Retinal pigment epithelial cell (primary cell): Measurements from ENCODE around the gene LOXHD1.

Experiments
- DNase-seq: peaks from one replicate; pipeline ENCODE4 v3.0.0-alpha.2; 2010; ENCODE audit warnings: low read depth
- H3K4me3 ChIP-seq: 2 replicates; pipeline ENCODE4 v1.5.1; 2011; ENCODE audit warnings: mild to moderate bottlenecking, low read length, control low read depth, moderate library complexity
- TF ChIP-seq, protein P1 (sequence below): conservative IDR thresholded peaks from 2 replicates; pipeline ENCODE4 v1.5.1; 2011; ENCODE audit warnings: low read depth, low read length, control low read depth, inconsistent platforms

The LOXHD1 gene, protein sequence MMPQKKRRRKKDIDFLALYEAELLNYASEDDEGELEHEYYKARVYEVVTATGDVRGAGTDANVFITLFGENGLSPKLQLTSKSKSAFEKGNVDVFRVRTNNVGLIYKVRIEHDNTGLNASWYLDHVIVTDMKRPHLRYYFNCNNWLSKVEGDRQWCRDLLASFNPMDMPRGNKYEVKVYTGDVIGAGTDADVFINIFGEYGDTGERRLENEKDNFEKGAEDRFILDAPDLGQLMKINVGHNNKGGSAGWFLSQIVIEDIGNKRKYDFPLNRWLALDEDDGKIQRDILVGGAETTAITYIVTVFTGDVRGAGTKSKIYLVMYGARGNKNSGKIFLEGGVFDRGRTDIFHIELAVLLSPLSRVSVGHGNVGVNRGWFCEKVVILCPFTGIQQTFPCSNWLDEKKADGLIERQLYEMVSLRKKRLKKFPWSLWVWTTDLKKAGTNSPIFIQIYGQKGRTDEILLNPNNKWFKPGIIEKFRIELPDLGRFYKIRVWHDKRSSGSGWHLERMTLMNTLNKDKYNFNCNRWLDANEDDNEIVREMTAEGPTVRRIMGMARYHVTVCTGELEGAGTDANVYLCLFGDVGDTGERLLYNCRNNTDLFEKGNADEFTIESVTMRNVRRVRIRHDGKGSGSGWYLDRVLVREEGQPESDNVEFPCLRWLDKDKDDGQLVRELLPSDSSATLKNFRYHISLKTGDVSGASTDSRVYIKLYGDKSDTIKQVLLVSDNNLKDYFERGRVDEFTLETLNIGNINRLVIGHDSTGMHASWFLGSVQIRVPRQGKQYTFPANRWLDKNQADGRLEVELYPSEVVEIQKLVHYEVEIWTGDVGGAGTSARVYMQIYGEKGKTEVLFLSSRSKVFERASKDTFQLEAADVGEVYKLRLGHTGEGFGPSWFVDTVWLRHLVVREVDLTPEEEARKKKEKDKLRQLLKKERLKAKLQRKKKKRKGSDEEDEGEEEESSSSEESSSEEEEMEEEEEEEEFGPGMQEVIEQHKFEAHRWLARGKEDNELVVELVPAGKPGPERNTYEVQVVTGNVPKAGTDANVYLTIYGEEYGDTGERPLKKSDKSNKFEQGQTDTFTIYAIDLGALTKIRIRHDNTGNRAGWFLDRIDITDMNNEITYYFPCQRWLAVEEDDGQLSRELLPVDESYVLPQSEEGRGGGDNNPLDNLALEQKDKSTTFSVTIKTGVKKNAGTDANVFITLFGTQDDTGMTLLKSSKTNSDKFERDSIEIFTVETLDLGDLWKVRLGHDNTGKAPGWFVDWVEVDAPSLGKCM (N-terminal part only)

DNA sequence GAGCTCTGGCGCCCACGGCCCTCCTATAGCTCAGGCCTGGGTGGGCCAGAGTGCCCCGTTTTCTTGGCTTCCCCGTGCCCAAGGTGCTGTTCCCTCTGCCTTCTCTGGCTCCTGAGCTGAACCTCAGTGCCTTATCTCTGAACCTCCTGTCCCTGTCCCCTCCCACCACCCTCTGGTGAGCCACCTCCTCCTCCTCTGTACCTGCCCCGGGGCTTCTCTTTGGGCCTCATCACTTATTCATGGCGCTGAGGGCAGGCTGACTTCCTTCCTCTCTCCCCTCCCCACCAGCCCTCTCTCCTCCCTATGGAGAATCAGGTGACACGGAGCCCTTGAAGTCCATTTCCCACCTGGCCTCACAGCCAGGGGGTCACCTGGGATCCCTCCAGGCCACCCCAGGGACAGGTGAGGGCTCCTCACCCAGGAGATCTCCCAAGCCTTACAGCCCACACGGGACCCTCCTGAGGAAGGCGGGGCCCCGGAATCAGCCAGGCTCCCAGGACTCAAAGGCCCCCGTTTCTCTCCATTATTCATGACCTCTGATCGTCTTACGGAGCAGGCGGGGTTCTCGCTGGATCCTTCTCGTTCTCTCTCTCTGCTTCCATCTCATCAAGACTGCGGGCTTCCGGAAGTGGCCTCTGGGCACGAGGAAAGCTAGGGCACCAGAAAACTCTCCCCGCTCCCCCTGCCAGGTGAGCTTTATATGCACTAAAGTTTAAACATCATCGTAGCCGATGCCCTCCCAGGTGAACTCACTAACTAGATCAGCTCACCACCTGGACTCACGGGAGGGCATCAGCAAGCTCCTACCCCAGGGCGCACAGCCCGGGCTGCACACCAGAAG, at the start of gene LOXHD1:
TSS of gene LOXHD1 (minus strand) at position 106 of the 841 bp plus-strand sequence. CDS start 187 bp downstream, outside the sequence.
- no peak within 1 kb of the TSS for H3K4me3 ChIP-seq
- DNase-seq = no peak
- TF ChIP-seq, protein P1, sequence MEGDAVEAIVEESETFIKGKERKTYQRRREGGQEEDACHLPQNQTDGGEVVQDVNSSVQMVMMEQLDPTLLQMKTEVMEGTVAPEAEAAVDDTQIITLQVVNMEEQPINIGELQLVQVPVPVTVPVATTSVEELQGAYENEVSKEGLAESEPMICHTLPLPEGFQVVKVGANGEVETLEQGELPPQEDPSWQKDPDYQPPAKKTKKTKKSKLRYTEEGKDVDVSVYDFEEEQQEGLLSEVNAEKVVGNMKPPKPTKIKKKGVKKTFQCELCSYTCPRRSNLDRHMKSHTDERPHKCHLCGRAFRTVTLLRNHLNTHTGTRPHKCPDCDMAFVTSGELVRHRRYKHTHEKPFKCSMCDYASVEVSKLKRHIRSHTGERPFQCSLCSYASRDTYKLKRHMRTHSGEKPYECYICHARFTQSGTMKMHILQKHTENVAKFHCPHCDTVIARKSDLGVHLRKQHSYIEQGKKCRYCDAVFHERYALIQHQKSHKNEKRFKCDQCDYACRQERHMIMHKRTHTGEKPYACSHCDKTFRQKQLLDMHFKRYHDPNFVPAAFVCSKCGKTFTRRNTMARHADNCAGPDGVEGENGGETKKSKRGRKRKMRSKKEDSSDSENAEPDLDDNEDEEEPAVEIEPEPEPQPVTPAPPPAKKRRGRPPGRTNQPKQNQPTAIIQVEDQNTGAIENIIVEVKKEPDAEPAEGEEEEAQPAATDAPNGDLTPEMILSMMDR = no peak

DNA sequence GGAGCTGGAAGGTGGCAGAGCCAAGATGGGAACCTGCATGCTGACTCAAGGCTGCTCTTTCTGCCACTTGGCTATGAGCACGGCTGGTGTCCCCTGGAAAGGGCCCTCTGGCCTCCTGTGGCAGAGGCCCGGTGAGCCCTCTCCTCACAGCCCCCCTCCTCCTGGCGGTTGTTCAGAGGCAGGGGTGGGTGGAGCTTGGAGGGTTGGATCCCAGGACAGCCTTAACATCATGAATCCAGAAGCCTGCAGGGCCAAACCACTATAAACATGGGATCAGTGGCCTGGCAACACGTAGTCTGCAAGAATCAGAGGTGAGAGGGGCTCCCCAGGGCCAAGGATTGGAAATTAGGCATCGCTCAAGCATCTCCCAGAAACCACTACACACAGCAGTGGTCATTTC, 48.5 kb upstream of the LOXHD1 start:
- H3K4me3 ChIP-seq = no peak overlapping the region
- TF ChIP-seq, protein P1 = no peak
- no peak for DNase-seq

DNA sequence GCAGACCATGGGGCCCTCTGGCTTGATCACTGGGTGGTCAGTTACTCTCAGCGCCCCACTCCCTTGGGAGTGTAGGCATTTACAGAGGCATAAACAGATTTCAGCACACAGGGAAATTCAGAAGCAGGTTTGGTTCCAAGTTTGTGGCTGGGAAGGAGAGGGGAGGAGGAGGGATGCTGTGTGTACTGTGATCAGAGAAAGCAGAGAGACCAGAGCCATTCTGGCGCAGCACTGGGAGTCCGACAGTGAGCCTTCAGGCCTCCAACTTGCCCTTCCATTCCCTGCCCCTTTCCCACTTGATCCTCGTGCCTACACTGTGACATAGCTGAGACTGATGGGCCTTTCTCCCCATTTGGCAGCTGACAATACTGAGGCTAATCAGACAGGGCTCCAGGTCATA, 47.8 kb upstream of the LOXHD1 start:
- TF ChIP-seq, protein P1 = no peak
- DNase-seq = no peak
- no peak overlapping the region for H3K4me3 ChIP-seq

GRCh38 chr18:46704189-46704588, 47.2 kb upstream of the LOXHD1 start:
- DNase-seq = no peak
- TF ChIP-seq, protein P1 = no peak
- no peak overlapping the region for H3K4me3 ChIP-seq

- TF ChIP-seq, protein P1 = no peak
- no peak overlapping the region for H3K4me3 ChIP-seq
- no peak for DNase-seq
Measured at GRCh38 chr18:46702471-46702870, 45.5 kb upstream of the LOXHD1 start.
